GM18870 (cell line): ENCODE measurements around the gene KCNS1.
"Not testable (repeated sequence)": the region's sequence is repeated elsewhere in the genome, so short reads cannot be mapped to it uniquely, and the experiment has no call there.

Experiments used
- ATAC-seq: cut with Tn5 transposase; IDR thresholded peaks from one replicate; pipeline ENCODE4 v1.9.1; 2021; ENCODE audit warnings: moderate library complexity; ENCODE audit not compliant: unreplicated experiment

Gene KCNS1

DNA sequence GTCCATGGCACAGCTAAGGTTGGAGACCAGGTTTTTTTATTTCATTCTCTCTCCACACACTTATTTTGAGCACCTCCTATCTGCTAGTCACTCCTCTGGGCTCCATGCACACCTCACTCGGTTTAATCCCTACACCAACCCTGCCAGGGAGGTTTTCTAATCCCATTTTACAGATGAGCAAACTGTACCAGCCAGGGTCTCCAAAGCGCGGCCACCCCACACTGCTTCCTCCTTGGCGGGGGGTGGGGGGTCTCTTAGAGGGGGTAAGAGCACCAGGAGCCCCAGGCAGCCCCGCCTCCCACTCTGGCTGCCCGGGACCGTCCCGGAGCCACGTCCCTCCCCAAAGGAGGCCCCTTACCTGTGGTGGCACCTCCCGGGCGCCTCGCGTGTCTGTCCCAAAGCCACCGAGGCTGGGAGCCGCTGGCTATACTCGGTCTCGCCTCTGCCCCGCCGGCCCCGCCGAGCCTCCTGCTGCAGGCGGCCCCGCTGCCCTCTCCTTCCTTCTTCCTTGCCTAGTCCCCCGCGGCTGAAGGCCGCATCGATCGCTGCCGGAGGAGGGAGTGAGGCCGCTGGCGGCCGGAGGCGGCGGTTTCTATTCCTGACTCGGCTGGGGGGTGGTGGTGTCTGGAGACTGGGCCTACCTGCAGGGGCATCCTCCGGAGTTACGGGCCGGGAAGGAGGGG is at the start of gene KCNS1:
KCNS1 (minus strand) TSS at position 565 of the 683 bp plus-strand sequence. CDS start 1,891 bp downstream, outside the sequence.
- ATAC-seq = no peak

- no peak for ATAC-seq
Measured at GRCh38 chr20:45149062-45149461, 48.1 kb upstream of the KCNS1 start.

DNA sequence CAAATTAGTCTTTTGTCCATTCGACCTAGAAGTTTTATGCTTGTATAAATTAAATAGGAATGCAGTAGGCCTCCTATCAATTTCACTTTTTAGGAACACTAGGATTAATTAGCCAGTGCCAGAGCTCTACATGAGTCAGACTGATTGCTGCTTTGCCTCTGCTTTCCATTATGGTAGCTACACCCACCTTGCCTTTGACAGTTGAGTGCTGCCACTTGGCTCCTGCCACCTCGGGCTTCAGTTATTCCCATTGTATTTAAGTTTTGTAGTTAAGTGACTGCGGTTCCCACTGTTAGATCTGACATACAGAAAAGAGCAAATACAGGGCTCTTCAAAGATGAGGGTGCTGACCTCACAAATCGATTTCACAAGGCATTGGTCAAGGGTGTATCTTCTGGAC is 39.9 kb upstream of the KCNS1 start:
- no peak for ATAC-seq

DNA sequence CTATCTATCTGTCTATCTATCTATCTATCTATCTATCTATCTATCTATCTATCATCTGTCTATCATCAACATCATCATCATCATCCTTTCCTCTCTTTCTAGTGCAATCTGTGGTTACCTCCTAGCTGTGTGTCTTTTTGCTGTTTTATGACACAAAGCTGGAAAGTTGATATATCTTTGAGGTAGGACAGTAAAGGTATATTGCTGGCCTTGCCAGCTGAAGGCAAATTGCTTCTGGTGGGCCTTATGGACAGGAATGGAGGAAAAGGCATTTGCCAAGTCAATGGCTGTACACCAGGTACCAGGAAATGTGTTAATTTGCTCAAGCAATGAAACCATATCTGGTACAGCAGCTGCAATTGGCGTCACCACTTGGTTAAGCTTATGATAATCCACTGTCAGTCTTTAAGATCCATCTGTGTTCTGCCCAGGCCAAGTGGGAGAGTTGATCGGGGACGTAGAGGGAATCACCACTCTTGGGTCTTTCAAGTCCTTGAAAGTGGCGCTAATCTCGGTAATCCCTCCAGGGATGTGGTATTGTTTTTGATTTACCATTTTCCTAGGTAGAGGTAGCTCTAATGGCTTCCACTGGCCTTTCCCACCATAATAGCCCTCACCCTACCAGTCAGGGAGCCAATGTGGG is 38.9 kb upstream of the KCNS1 start:
- not testable (repeated sequence) for ATAC-seq

GRCh38 chr20:45138561-45139300 is 37.8 kb upstream of the KCNS1 start:
- no peak for ATAC-seq

- no peak for ATAC-seq
Measured at GRCh38 chr20:45136911-45137310, 36.0 kb upstream of the KCNS1 start.

GRCh38 chr20:45128099-45128498 is 27.2 kb upstream of the KCNS1 start:
- no peak for ATAC-seq

- no peak for ATAC-seq
Measured at GRCh38 chr20:45124365-45124764, 23.4 kb upstream of the KCNS1 start, which contains the start of gene WFDC12. WFDC12 (minus strand) TSS chr20:45124465; CDS start chr20:45124447, 18 bp downstream.

DNA sequence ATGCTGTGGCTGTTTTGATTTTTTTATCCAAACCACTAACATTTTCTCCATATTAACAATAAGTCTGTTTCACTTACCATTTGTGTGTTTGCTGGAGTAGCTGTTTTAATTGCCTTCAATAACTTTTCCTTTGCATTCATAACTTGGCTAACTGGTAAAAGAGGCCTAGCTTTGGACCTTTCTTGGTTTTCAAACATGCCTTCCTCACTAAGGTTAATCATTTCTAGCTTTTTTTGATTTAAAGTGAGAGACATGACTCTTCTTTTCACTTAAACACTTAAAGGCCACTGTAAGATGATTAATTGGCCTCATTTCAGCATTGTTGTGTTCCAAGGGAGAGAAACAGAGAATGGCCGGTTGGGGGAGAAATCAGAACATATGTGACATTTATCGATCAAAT is 20.5 kb upstream of the KCNS1 start:
- no peak for ATAC-seq

- ATAC-seq = no peak
Measured at GRCh38 chr20:45119556-45120266, 18.8 kb upstream of the KCNS1 start.

DNA sequence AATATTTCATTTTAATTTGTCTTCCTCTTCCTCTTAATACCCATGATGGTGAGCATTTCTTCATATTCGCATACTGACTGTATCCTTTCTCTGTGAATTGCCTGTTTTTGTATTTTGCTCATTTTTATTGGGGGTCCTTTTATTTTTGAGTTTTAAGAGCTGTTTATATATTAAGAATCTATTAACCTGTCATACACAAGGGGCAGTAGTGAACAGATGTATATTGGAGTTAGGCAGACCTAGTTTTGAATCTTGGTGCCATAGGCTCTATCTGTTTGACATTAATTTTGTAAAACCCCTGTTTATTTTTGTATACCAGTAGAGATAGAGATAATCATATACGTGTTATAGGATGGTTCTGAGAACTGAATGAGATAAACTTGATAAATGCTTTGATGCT is 17.1 kb upstream of the KCNS1 start:
- no peak for ATAC-seq

- ATAC-seq = no peak
Measured at GRCh38 chr20:45117581-45117980, 16.7 kb upstream of the KCNS1 start.

GRCh38 chr20:45115829-45116228 is 14.9 kb upstream of the KCNS1 start:
- no peak for ATAC-seq

- no peak for ATAC-seq
Measured at GRCh38 chr20:45115386-45115774, 14.5 kb upstream of the KCNS1 start.

DNA sequence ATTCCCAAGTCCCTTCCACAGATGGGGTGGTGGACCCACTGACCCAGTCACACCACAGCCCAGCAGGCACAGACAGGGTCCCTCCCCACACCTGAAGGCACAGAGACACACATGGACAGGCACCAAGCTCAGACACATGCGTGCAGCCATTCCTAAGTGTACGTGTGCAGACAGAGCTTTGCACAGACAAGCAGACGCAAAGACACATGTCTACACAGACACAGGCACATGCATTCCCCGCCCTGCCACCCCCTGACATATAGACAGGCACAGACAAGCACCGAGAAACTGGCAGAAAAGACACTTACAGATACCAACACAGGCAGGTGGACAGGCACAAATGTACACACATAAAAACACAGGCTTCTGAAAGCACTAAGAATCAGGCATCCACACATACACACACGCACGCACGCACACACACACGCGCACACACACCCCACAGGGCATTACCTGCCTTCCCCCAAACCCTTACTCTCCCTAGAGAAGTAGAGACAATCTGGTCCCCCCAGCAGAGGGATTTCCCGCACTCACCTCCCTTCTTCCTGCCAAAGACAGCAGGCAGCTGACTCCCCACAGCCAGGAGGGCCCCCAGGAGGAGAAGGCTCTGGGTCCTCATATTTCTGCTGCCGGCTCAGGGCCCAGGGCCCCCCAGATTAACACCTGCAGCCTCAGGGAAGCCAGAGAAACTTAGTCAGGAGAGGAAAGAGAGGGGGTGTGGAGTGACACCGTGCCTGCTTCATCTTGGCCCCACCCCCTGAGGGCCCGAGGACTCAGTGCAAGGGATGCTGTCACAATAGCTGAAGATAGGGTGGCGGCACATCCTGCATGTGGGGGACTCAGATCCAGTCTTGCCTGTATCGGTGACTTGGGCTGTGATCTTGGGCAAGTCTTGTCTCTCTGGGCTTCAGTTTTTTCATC is 13.8 kb upstream of the KCNS1 start, which contains the start of gene WFDC5:
WFDC5 (minus strand) TSS at position 710 of the 921 bp plus-strand sequence; CDS start at position 619, 91 bp downstream.
- ATAC-seq = no peak

- no peak for ATAC-seq
Measured at GRCh38 chr20:45113865-45114264, 12.9 kb upstream of the KCNS1 start.

DNA sequence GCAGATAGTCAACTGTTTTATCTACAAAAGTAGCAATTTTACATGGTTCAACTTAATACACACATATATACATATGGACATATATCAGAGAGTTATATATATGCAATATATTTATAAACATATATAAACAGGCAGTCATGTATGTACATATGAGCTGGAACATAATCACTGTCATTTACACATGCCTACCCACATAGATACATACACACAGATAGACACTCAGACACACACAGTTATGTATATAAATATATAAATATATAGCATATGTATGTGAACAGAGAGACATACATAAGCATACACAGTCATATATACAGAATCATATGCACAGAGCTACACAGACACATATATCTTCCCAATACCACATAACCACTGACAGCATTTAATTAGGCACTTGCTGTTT is 11.8 kb upstream of the KCNS1 start:
- no peak for ATAC-seq

- no peak for ATAC-seq
Measured at GRCh38 chr20:45111799-45112471, 11.0 kb upstream of the KCNS1 start.

DNA sequence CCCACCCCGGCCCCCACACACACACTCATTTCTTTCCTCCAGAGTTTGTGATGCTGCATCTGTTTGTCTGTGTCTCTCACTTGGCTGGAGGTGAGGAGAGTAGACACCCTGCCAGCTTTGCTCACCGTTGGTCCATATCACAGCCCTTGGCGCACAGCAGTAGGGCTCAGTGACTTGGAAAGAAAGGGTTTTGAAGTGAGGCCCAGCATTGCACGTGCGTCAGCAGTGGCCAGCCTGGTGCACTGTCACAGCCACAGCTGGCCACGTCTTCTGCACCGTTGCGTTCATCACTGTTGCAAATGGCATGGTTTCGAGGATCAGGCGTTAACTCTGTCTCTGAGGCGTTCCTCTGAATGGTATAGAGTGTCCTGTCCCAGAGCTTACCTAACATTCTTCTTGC is 10.4 kb upstream of the KCNS1 start:
- no peak for ATAC-seq

- ATAC-seq = no peak
Measured at GRCh38 chr20:45110301-45110700, 9.4 kb upstream of the KCNS1 start.
